HepG2 (cell line): ENCODE measurements around the gene ACACA. TPM values are rescaled to one million over a fixed set of nuclear protein-coding genes. Genes with fewer than 3 reads are reported as not detected.

Source experiments
- EED ChIP-seq: sonication (generic); formaldehyde crosslinking; IDR thresholded peaks from 2 replicates; pipeline ENCODE4 v1.5.0; 2020; ENCODE audit warnings: mild to moderate bottlenecking, missing genetic modification reagents
- FOXK1 ChIP-seq: sonication (generic); formaldehyde crosslinking; IDR thresholded peaks from 2 replicates; pipeline ENCODE4 v1.4.0; 2020; ENCODE audit warnings: low read depth, missing genetic modification reagents, borderline replicate concordance
- JUNB ChIP-seq: sonication (generic); formaldehyde crosslinking; IDR thresholded peaks from 2 replicates; pipeline ENCODE4 v1.8.0; 2022; ENCODE audit warnings: missing genetic modification reagents, mild to moderate bottlenecking, borderline replicate concordance
- MXI1 ChIP-seq: IDR thresholded peaks from 3 replicates; pipeline ENCODE4 v1.6.1; 2012; ENCODE audit warnings: low read depth, low read length, inconsistent platforms, borderline replicate concordance
- NR2F2 ChIP-seq: IDR thresholded peaks from 2 replicates; pipeline ENCODE4 v1.6.1; 2012; ENCODE audit warnings: low read depth, inconsistent platforms, borderline replicate concordance
- PAF1 ChIP-seq: IDR thresholded peaks from 2 replicates; pipeline ENCODE4 v1.6.1; 2016; ENCODE audit warnings: missing genetic modification reagents, missing compliant biosample characterization
- ZFP37 ChIP-seq: sonication (generic); formaldehyde crosslinking; IDR thresholded peaks from 2 replicates; pipeline ENCODE4 v1.4.0; 2020; ENCODE audit warnings: missing genetic modification reagents, borderline replicate concordance
- ZFP90 ChIP-seq: sonication (generic); formaldehyde crosslinking; IDR thresholded peaks from 2 replicates; pipeline ENCODE4 v1.8.0; 2022; ENCODE audit warnings: missing genetic modification reagents, mild to moderate bottlenecking, inconsistent platforms, borderline replicate concordance
- ZNF747 ChIP-seq: sonication (generic); formaldehyde crosslinking; IDR thresholded peaks from 2 replicates; pipeline ENCODE4 v1.8.1; 2023; ENCODE audit warnings: missing genetic modification reagents, mild to moderate bottlenecking, borderline replicate concordance
- ZSCAN29 ChIP-seq: sonication (generic); formaldehyde crosslinking; conservative IDR thresholded peaks from 2 replicates; pipeline ENCODE4 v1.4.0; 2020; ENCODE audit warnings: mild to moderate bottlenecking, missing genetic modification reagents
- polyA plus RNA-seq, 8 experiments: library from polyadenylated mRNA; depleted of rRNA in 3 of 8; stranded (reverse) in 7 of 8; unstranded in 1 of 8; fragments of >200 nt; fragmentation: Illumina TruSeq in 4 of 8; extraction: Trizol in 4 of 8; gene quantifications; 2 replicates each; pipeline versions ENCODE4 v1.2.1 to v1.2.3, GENCODE V29; 2011 to 2016; ENCODE audit warnings: low read depth in 4 of 8, missing spikeins in 1 of 8, mixed read lengths in 1 of 8; ENCODE audit not compliant: insufficient read depth in 1 of 8
- total RNA-seq, 5 experiments: library from RNA; depleted of rRNA; stranded (reverse); fragments of >200 nt; fragmentation: Illumina TruSeq; extraction: Trizol; gene quantifications; 2 replicates each; pipeline ENCODE4 v1.2.3, GENCODE V29; 2016; ENCODE audit warnings: low read depth in 1 of 5
- TF ChIP-seq, protein P1 (sequence below): sonication (generic); formaldehyde crosslinking; IDR thresholded peaks from 2 replicates; pipeline ENCODE4 v1.4.0; 2020; ENCODE audit warnings: missing genetic modification reagents
- TF ChIP-seq, protein P2 (sequence below): sonication (generic); formaldehyde crosslinking; IDR thresholded peaks from 2 replicates; pipeline ENCODE4 v1.8.0; 2022; ENCODE audit warnings: missing genetic modification reagents, mild to moderate bottlenecking, inconsistent platforms, borderline replicate concordance
- TF ChIP-seq, protein P3 (sequence below): sonication (generic); formaldehyde crosslinking; IDR thresholded peaks from 2 replicates; pipeline ENCODE4 v1.5.1; 2020; ENCODE audit warnings: missing genetic modification reagents, mild to moderate bottlenecking, borderline replicate concordance
- TF ChIP-seq, protein P4 (sequence below): sonication (generic); formaldehyde crosslinking; IDR thresholded peaks from 2 replicates; pipeline ENCODE4 v1.8.0; 2022; ENCODE audit warnings: mild to moderate bottlenecking, missing genetic modification reagents, moderate library complexity
- TF ChIP-seq, protein P5 (sequence below): sonication (generic); formaldehyde crosslinking; conservative IDR thresholded peaks from 2 replicates; pipeline ENCODE4 v1.8.0; 2022; ENCODE audit warnings: low read depth, missing genetic modification reagents
- TF ChIP-seq, protein P6 (sequence below): sonication (generic); formaldehyde crosslinking; IDR thresholded peaks from 2 replicates; pipeline ENCODE4 v1.4.0; 2020; ENCODE audit warnings: missing genetic modification reagents, mild to moderate bottlenecking, borderline replicate concordance

Gene ACACA
- total and polyA plus RNA-seq, 2 of the 13 experiments (the other 11 are each of a cell fraction or from before 2014, with no cell fraction given) = 39.2 to 47.2 TPM

DNA sequence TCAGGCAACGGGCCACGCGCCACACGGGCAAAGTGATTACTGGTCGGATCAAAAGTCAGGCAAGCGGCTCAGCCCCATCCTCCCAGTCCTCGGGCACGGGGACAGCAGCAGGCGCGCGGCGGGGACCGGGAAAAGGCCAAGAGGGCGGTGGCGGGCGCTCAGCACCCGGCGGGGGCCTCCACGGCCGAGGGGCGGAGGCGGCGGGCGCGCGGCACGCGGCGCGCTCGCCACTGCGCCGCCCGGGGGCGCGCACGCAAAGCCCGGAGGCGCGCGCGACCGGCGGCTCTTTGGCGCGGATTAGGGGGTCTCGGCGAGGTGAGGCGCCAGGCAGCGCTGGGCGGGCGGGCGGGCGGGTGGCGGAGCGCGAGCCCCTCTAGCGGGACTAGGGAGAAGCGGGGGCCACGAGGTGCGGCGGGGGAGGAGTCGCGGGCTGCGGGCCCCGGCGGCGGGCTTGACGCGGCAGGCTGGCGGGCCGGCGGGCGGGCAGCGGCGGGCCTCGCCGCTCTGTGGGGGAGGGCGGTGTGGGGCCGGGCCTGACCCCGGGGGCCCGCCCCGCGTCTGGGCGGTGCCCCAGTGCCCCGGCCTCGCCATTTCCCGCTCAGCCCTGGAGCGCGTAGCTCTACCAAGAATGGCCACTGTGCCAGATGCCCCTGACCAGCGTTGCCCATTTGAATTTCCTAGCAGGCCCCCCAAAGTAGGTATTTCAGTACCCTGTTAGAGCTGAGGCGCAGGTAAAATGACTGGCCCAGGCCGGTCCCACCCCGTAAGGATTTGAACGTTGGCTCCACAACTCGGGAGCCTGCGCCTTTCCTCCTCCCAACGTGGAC lies at the start of gene ACACA, which contains the start of gene TADA2A (continued):
- TF ChIP-seq, protein P1, sequence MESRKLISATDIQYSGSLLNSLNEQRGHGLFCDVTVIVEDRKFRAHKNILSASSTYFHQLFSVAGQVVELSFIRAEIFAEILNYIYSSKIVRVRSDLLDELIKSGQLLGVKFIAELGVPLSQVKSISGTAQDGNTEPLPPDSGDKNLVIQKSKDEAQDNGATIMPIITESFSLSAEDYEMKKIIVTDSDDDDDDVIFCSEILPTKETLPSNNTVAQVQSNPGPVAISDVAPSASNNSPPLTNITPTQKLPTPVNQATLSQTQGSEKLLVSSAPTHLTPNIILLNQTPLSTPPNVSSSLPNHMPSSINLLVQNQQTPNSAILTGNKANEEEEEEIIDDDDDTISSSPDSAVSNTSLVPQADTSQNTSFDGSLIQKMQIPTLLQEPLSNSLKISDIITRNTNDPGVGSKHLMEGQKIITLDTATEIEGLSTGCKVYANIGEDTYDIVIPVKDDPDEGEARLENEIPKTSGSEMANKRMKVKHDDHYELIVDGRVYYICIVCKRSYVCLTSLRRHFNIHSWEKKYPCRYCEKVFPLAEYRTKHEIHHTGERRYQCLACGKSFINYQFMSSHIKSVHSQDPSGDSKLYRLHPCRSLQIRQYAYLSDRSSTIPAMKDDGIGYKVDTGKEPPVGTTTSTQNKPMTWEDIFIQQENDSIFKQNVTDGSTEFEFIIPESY (CRISPR knock-in tag) = no peak
- TF ChIP-seq PAF1 (CRISPR knock-in tag) (no peak), NR2F2 (no peak; the same call in 1 of the 2 replicates), EED (CRISPR knock-in tag) (no peak), MXI1 (peak; percentile 33; the same call in 1 of the 3 replicates), JUNB (no peak), ZFP37 (CRISPR knock-in tag) (0 out of 2 replicates have a peak, but pooled peaks have one; percentile 20), ZSCAN29 (CRISPR knock-in tag) (0 out of 2 replicates have a peak, but pooled peaks have one; percentile 59), ZFP90 (CRISPR knock-in tag) (no peak), FOXK1 (CRISPR knock-in tag) (no peak), ZNF747 (CRISPR knock-in tag) (0 out of 2 replicates have a peak, but pooled peaks have one; percentile 45)
- TF ChIP-seq, protein P2, sequence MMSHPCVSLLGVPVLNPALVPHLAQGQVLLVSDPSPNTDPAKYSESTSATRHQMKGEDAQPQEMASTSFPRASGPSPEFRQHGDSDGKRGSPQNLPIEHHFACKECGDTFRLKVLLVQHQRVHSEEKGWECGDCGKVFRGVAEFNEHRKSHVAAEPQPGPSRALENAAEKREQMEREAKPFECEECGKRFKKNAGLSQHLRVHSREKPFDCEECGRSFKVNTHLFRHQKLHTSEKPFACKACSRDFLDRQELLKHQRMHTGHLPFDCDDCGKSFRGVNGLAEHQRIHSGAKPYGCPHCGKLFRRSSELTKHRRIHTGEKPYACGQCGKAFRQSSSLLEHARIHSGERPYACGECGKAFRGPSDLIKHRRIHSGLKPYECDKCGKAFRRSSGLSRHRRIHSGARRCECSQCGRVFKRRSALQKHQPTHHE = peak; percentile 49
- TF ChIP-seq, protein P3, sequence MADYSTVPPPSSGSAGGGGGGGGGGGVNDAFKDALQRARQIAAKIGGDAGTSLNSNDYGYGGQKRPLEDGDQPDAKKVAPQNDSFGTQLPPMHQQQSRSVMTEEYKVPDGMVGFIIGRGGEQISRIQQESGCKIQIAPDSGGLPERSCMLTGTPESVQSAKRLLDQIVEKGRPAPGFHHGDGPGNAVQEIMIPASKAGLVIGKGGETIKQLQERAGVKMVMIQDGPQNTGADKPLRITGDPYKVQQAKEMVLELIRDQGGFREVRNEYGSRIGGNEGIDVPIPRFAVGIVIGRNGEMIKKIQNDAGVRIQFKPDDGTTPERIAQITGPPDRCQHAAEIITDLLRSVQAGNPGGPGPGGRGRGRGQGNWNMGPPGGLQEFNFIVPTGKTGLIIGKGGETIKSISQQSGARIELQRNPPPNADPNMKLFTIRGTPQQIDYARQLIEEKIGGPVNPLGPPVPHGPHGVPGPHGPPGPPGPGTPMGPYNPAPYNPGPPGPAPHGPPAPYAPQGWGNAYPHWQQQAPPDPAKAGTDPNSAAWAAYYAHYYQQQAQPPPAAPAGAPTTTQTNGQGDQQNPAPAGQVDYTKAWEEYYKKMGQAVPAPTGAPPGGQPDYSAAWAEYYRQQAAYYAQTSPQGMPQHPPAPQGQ = no peak
- TF ChIP-seq, protein P4, sequence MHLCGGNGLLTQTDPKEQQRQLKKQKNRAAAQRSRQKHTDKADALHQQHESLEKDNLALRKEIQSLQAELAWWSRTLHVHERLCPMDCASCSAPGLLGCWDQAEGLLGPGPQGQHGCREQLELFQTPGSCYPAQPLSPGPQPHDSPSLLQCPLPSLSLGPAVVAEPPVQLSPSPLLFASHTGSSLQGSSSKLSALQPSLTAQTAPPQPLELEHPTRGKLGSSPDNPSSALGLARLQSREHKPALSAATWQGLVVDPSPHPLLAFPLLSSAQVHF (CRISPR knock-in tag) = peak; percentile 45; the same call in 1 of the 2 replicates
- TF ChIP-seq, protein P5, sequence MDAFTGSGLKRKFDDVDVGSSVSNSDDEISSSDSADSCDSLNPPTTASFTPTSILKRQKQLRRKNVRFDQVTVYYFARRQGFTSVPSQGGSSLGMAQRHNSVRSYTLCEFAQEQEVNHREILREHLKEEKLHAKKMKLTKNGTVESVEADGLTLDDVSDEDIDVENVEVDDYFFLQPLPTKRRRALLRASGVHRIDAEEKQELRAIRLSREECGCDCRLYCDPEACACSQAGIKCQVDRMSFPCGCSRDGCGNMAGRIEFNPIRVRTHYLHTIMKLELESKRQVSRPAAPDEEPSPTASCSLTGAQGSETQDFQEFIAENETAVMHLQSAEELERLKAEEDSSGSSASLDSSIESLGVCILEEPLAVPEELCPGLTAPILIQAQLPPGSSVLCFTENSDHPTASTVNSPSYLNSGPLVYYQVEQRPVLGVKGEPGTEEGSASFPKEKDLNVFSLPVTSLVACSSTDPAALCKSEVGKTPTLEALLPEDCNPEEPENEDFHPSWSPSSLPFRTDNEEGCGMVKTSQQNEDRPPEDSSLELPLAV = no peak
- TF ChIP-seq, protein P6, sequence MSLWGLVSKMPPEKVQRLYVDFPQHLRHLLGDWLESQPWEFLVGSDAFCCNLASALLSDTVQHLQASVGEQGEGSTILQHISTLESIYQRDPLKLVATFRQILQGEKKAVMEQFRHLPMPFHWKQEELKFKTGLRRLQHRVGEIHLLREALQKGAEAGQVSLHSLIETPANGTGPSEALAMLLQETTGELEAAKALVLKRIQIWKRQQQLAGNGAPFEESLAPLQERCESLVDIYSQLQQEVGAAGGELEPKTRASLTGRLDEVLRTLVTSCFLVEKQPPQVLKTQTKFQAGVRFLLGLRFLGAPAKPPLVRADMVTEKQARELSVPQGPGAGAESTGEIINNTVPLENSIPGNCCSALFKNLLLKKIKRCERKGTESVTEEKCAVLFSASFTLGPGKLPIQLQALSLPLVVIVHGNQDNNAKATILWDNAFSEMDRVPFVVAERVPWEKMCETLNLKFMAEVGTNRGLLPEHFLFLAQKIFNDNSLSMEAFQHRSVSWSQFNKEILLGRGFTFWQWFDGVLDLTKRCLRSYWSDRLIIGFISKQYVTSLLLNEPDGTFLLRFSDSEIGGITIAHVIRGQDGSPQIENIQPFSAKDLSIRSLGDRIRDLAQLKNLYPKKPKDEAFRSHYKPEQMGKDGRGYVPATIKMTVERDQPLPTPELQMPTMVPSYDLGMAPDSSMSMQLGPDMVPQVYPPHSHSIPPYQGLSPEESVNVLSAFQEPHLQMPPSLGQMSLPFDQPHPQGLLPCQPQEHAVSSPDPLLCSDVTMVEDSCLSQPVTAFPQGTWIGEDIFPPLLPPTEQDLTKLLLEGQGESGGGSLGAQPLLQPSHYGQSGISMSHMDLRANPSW (CRISPR knock-in tag) = no peak
